ENCODE data around the gene UBE2E1.

UBE2E1 gene

GRCh38 chr3:23872330-23872729, 66.6 kb downstream of the UBE2E1 start:
- TF ChIP-seq, protein P1, sequence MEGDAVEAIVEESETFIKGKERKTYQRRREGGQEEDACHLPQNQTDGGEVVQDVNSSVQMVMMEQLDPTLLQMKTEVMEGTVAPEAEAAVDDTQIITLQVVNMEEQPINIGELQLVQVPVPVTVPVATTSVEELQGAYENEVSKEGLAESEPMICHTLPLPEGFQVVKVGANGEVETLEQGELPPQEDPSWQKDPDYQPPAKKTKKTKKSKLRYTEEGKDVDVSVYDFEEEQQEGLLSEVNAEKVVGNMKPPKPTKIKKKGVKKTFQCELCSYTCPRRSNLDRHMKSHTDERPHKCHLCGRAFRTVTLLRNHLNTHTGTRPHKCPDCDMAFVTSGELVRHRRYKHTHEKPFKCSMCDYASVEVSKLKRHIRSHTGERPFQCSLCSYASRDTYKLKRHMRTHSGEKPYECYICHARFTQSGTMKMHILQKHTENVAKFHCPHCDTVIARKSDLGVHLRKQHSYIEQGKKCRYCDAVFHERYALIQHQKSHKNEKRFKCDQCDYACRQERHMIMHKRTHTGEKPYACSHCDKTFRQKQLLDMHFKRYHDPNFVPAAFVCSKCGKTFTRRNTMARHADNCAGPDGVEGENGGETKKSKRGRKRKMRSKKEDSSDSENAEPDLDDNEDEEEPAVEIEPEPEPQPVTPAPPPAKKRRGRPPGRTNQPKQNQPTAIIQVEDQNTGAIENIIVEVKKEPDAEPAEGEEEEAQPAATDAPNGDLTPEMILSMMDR (IDR thresholded peaks at IDR 0.05): no peak
- Histone ChIP-seq H3K9me3 (no peaks in the 10 kb centered on the region), H3K27ac (no peak overlapping the region)

DNA sequence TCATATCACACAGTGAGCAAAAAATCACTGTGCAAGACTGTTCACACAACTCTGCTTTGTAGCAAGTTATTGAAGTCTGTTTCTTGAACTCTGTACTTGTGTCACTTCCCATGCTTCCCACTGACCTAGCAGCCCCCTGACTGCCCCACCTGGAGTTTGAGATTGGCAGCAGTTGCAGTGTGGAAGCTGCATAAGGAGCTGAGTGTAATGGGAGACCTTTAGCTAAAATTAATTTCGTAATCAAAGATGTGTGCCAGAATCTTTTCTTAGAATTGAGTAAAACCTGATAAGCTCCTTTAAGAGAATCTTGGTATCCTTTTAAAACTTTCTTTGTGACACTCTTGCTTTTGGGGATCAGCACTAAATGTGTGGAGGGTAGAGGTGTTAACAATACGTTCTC, 68.2 kb downstream of the UBE2E1 start:
- Histone ChIP-seq H3K9me3 (no peaks in the 10 kb centered on the region), H3K4me1 (ENCODE audit: control insufficient read depth in 1 of 2, insufficient read depth in 1 of 2, low read depth in 1 of 2, low read length in 1 of 2) (peaks cover 25 to 29% of the 10 kb centered on the region in 2 experiments), H3K27ac (no peak overlapping the region), H3K36me3 (no peaks in the 10 kb centered on the region), H3K4me3 (ENCODE audit: low read depth in 1 of 2, low read length in 1 of 2) (no peak overlapping the region), H3K27me3 (no peaks in the 10 kb centered on the region)
- TF ChIP-seq, protein P1 (IDR thresholded peaks at IDR 0.05): no peak

More at GRCh38 chr3:23872330-23872729, 66.6 kb downstream of the UBE2E1 start:
- Histone ChIP-seq H3K27me3 (no peaks in the 10 kb centered on the region), H3K4me3 (ENCODE audit: low read depth in 1 of 2, low read length in 1 of 2) (no peak overlapping the region), H3K4me1 (ENCODE audit: control insufficient read depth in 1 of 2, insufficient read depth in 1 of 2, low read depth in 1 of 2, low read length in 1 of 2) (peaks cover 8 to 13% of the 10 kb centered on the region in 2 experiments), H3K36me3 (no peaks in the 10 kb centered on the region)

GRCh38 chr3:23874359-23875112, 68.8 kb downstream of the UBE2E1 start:
- Histone ChIP-seq H3K27ac (no peak overlapping the region), H3K4me3 (ENCODE audit: low read depth in 1 of 2, low read length in 1 of 2) (no peak overlapping the region), H3K36me3 (no peaks in the 10 kb centered on the region), H3K9me3 (no peaks in the 10 kb centered on the region), H3K4me1 (ENCODE audit: control insufficient read depth in 1 of 2, insufficient read depth in 1 of 2, low read depth in 1 of 2, low read length in 1 of 2) (peaks cover 31 to 35% of the 10 kb centered on the region in 2 experiments), H3K27me3 (no peaks in the 10 kb centered on the region)
- TF ChIP-seq, protein P1 (IDR thresholded peaks at IDR 0.05): no peak

DNA sequence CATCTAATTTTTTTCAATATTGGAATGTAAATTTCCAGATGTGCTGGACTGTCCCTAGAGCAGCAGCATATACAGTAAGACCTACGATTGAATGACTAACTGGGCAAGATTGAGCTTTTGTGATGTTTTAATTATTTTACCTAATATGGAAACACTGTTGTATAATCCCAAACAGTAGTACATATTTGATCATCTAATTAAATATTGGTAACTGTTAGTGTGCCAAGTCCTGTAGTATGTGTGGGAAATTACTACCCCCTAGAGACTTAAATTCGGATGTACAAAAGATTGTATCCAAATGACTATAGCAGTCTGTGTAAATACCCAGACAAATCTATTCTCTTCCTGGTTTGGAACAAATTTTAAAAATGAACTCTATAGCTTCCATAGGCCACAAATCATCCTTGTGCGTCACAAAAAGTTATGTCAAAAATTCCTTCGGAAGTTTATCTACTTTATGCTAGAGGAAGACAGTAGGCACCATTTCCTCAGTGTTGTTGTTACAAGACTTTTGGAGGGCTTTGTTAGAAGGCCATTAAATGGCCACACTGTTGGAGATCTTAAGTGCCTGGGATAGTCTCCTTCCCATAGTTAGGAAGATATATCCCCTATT, 69.5 kb downstream of the UBE2E1 start:
- Histone ChIP-seq H3K4me3 (ENCODE audit: low read depth in 1 of 2, low read length in 1 of 2) (no peak overlapping the region), H3K27me3 (no peaks in the 10 kb centered on the region), H3K4me1 (ENCODE audit: control insufficient read depth in 1 of 2, insufficient read depth in 1 of 2, low read depth in 1 of 2, low read length in 1 of 2) (peaks cover 31 to 36% of the 10 kb centered on the region in 2 experiments), H3K9me3 (no peaks in the 10 kb centered on the region), H3K27ac (no peak overlapping the region), H3K36me3 (no peaks in the 10 kb centered on the region)
- TF ChIP-seq, protein P1 (IDR thresholded peaks at IDR 0.05): no peak

- H3K27ac ChIP-seq: peak overlapping the region; percentile 8
- no peaks in the 10 kb centered on the region for H3K9me3 ChIP-seq
- no peaks in the 10 kb centered on the region for H3K27me3 ChIP-seq
- no peak overlapping the region for H3K4me3 ChIP-seq (ENCODE audit: low read depth in 1 of 2, low read length in 1 of 2)
- H3K36me3 ChIP-seq: no peaks in the 10 kb centered on the region
- TF ChIP-seq, protein P1 (IDR thresholded peaks at IDR 0.05): no peak
- peaks cover 36 to 51% of the 10 kb centered on the region in 2 experiments for H3K4me1 ChIP-seq (ENCODE audit: control insufficient read depth in 1 of 2, insufficient read depth in 1 of 2, low read depth in 1 of 2, low read length in 1 of 2)
Measured at GRCh38 chr3:23876923-23877322, 71.2 kb downstream of the UBE2E1 start.
